Activated T-cell treated with anti-CD3 and anti-CD28 coated beads for 4 hours (primary cell): ENCODE results near the gene GOLGA7B.
A peak's percentile ranks its signal among the peaks of the same experiment; 100 is the strongest.

Source experiments
- DNase-seq: peaks from one replicate; pipeline ENCODE4 v3.0.0-alpha.2; 2020

The GOLGA7B gene

GRCh38 chr10:97896756-97897358 is 47.2 kb downstream of the GOLGA7B start:
- no peak for DNase-seq

GRCh38 chr10:97898429-97898828 is 48.8 kb downstream of the GOLGA7B start:
- no peak for DNase-seq

GRCh38 chr10:97901381-97901780 is 51.7 kb downstream of the GOLGA7B start:
- DNase-seq = no peak

GRCh38 chr10:97903128-97904017 is 53.7 kb downstream of the GOLGA7B start:
- no peak for DNase-seq

- no peak for DNase-seq
Measured at GRCh38 chr10:97904018-97904381, 54.4 kb downstream of the GOLGA7B start.

- DNase-seq = no peak
Measured at GRCh38 chr10:97904576-97904975, 54.9 kb downstream of the GOLGA7B start.

GRCh38 chr10:97905276-97905675 is 55.6 kb downstream of the GOLGA7B start:
- DNase-seq = no peak

GRCh38 chr10:97907211-97907610 is 57.6 kb downstream of the GOLGA7B start:
- no peak for DNase-seq

GRCh38 chr10:97907830-97908229 is 58.2 kb downstream of the GOLGA7B start:
- DNase-seq = no peak

GRCh38 chr10:97910661-97911060 is 61.0 kb downstream of the GOLGA7B start:
- no peak for DNase-seq

GRCh38 chr10:97911217-97911616 is 61.6 kb downstream of the GOLGA7B start:
- no peak for DNase-seq

GRCh38 chr10:97913193-97913592 is 63.5 kb downstream of the GOLGA7B start:
- DNase-seq = no peak

- DNase-seq = no peak
Measured at GRCh38 chr10:97913614-97914013, 64.0 kb downstream of the GOLGA7B start.

GRCh38 chr10:97914171-97914836 is 64.7 kb downstream of the GOLGA7B start:
- DNase-seq = no peak

GRCh38 chr10:97914837-97915211 is 65.2 kb downstream of the GOLGA7B start:
- peak; percentile 67 for DNase-seq

- DNase-seq = no peak
Measured at GRCh38 chr10:97915346-97916131, 65.9 kb downstream of the GOLGA7B start.

- DNase-seq = no peak
Measured at GRCh38 chr10:97916586-97916985, 66.9 kb downstream of the GOLGA7B start.

GRCh38 chr10:97919012-97919411 is 69.4 kb downstream of the GOLGA7B start:
- no peak for DNase-seq

GRCh38 chr10:97920865-97921264 is 71.2 kb downstream of the GOLGA7B start:
- DNase-seq = no peak
